Osteoblast (primary cell): Measurements from ENCODE around the gene TRMT2A. TPM values are rescaled to one million over a fixed set of nuclear protein-coding genes. Genes with fewer than 3 reads are reported as not detected.

Experiments used
- DNase-seq: peaks from one replicate; pipeline ENCODE4 v3.0.0; 2011; ENCODE audit warnings: low spot score, mixed read lengths; ENCODE audit not compliant: insufficient read length; ENCODE audit errors: missing footprints
- H2AFZ ChIP-seq: 2 replicates; pipeline ENCODE4 v1.6.0; 2011; ENCODE audit warnings: mild to moderate bottlenecking, low read length
- H3K27ac ChIP-seq: 2 replicates; pipeline ENCODE4 v1.5.1; 2011; ENCODE audit warnings: mild to moderate bottlenecking, low read depth, low read length, moderate library complexity
- H3K27me3 ChIP-seq: 2 replicates; pipeline ENCODE4 v1.6.0; 2012; ENCODE audit warnings: mild to moderate bottlenecking, control low read depth, inconsistent platforms, low read length, moderate library complexity; ENCODE audit not compliant: insufficient read depth
- H3K36me3 ChIP-seq: 2 replicates; pipeline ENCODE4 v1.5.1; 2011; ENCODE audit warnings: mild to moderate bottlenecking, low read length, control low read depth, moderate library complexity; ENCODE audit not compliant: insufficient read depth
- H3K4me1 ChIP-seq: 2 replicates; pipeline ENCODE4 v1.5.1; 2011; ENCODE audit warnings: mild to moderate bottlenecking, low read length, control low read depth, moderate library complexity; ENCODE audit not compliant: insufficient read depth
- H3K4me2 ChIP-seq: 2 replicates; pipeline ENCODE4 v1.6.0; 2011; ENCODE audit warnings: mild to moderate bottlenecking, low read length; ENCODE audit not compliant: insufficient read depth
- H3K4me3 ChIP-seq: fragments of 200-600 bp; sonication (generic); 3 replicates; pipeline ENCODE4 v1.5.1; 2012; ENCODE audit warnings: mild to moderate bottlenecking, low read length, inconsistent platforms; ENCODE audit not compliant: insufficient read depth
- H3K79me2 ChIP-seq: 2 replicates; pipeline ENCODE4 v1.6.0; 2012; ENCODE audit warnings: mild to moderate bottlenecking, low read length, control low read depth, inconsistent platforms; ENCODE audit not compliant: insufficient read depth
- H3K9me3 ChIP-seq: 2 replicates; pipeline ENCODE4 v1.5.1; 2011; ENCODE audit warnings: low read depth, low read length, control low read depth
- H4K20me1 ChIP-seq: 2 replicates; pipeline ENCODE4 v1.6.0; 2012; ENCODE audit warnings: mild to moderate bottlenecking, low read length, control low read depth; ENCODE audit not compliant: insufficient read depth
- CTCF ChIP-seq: IDR thresholded peaks from 2 replicates; pipeline ENCODE4 v1.5.1; 2011; ENCODE audit warnings: mild to moderate bottlenecking, low read depth, low read length, moderate library complexity; ENCODE audit errors: extremely low read depth
- total RNA-seq: library from RNA; depleted of rRNA; stranded (reverse); fragments of >200 nt; gene quantifications from 2 replicates; pipeline ENCODE4 v1.2.3, GENCODE V29; 2012

The TRMT2A gene
- total RNA-seq, 1 donor: 43.8 TPM

- peaks cover 9% of the 10 kb centered on the region for H3K4me1 ChIP-seq
- no peak overlapping the region for H2AFZ ChIP-seq
- H3K27me3 ChIP-seq: no peaks in the 10 kb centered on the region
- no peaks in the 10 kb centered on the region for H3K9me3 ChIP-seq
- no peak overlapping the region for H3K27ac ChIP-seq
- no peak for TF ChIP-seq CTCF
- no peak overlapping the region for H3K4me2 ChIP-seq
- H3K4me3 ChIP-seq: no peak overlapping the region
- H3K79me2 ChIP-seq: peaks cover 29% of the 10 kb centered on the region
- H3K36me3 ChIP-seq: peaks cover 40% of the 10 kb centered on the region
- peaks cover 20% of the 10 kb centered on the region for H4K20me1 ChIP-seq
- no peak for DNase-seq
Measured at GRCh38 chr22:20127869-20128618, 11.0 kb upstream of the TRMT2A start.

- H3K79me2 ChIP-seq: peaks cover 29% of the 10 kb centered on the region
- H3K27ac ChIP-seq: no peak overlapping the region
- H3K36me3 ChIP-seq: peaks cover 40% of the 10 kb centered on the region
- no peaks in the 10 kb centered on the region for H3K27me3 ChIP-seq
- peaks cover 14% of the 10 kb centered on the region for H4K20me1 ChIP-seq
- no peak overlapping the region for H3K4me3 ChIP-seq
- TF ChIP-seq CTCF: no peak
- H3K4me2 ChIP-seq: no peak overlapping the region
- no peak overlapping the region for H2AFZ ChIP-seq
- DNase-seq: no peak
- no peaks in the 10 kb centered on the region for H3K9me3 ChIP-seq
- peaks cover 3% of the 10 kb centered on the region for H3K4me1 ChIP-seq
Measured at GRCh38 chr22:20127318-20127868, 10.4 kb upstream of the TRMT2A start.

GRCh38 chr22:20126284-20127029 is 9.4 kb upstream of the TRMT2A start:
- Histone ChIP-seq H3K9me3 (no peaks in the 10 kb centered on the region), H3K79me2 (peaks cover 32% of the 10 kb centered on the region), H3K36me3 (peaks cover 49% of the 10 kb centered on the region), H3K4me1 (peaks cover 2% of the 10 kb centered on the region), H2AFZ (no peak overlapping the region), H3K4me2 (no peak overlapping the region), H3K4me3 (no peak overlapping the region), H4K20me1 (peaks cover 18% of the 10 kb centered on the region), H3K27me3 (no peaks in the 10 kb centered on the region), H3K27ac (no peak overlapping the region)
- DNase-seq: no peak
- TF ChIP-seq CTCF: no peak
